ENCODE results near the gene TLNRD1. TPM values are rescaled to one million over a fixed set of nuclear protein-coding genes. Genes with fewer than 3 reads are reported as not detected.
"Not testable (repeated sequence)": the region's sequence is repeated elsewhere in the genome, so short reads cannot be mapped to it uniquely, and the experiment has no call there.

Gene TLNRD1
- total RNA-seq, 1 experiment from 2014 or later, result 19.3 TPM

GRCh38 chr15:80958818-80959495 is 41.8 kb upstream of the TLNRD1 start:
- no peak overlapping the region for H3K23ac ChIP-seq (ENCODE audit: insufficient read length, low read depth, low read length)
- peaks cover 30 to 42% of the 10 kb centered on the region in 2 experiments for H3K4me1 Mint-ChIP-seq
- no peak overlapping the region for H3K56ac ChIP-seq (ENCODE audit: insufficient read length, low read depth, low read length)
- H2BK120ac ChIP-seq (ENCODE audit: low read depth, low read length, poor library complexity, severe bottlenecking), result no peak overlapping the region
- peaks cover 6 to 31% (median 27%) of the 10 kb centered on the region in 3 experiments; a peak in 6 of 7 replicates for H3K36me3 Mint-ChIP-seq (ENCODE audit: insufficient read depth in 1 of 3, low read depth in 3 of 3)
- no peak overlapping the region for H3K9ac ChIP-seq (ENCODE audit: extremely low read depth, insufficient read length, low read length)
- no peaks in the 10 kb centered on the region for H3K27me3 Mint-ChIP-seq (ENCODE audit: low read depth)
- H3K27ac ChIP-seq (ENCODE audit: insufficient read length, low read depth, low read length), result no peak overlapping the region
- H3K9me3 ChIP-seq (ENCODE audit: control insufficient read depth, low read depth, low read length), result no peaks in the 10 kb centered on the region
- peaks cover 3% of the 10 kb centered on the region for H3K4me1 ChIP-seq (ENCODE audit: insufficient read depth, low read length)
- H3K23me2 ChIP-seq (ENCODE audit: insufficient read length, low read depth, low read length, poor library complexity, severe bottlenecking), result no peaks in the 10 kb centered on the region
- no peak for TF ChIP-seq CTCF (conservative IDR thresholded peaks at IDR 0.05)
- H4K20me1 ChIP-seq (ENCODE audit: control insufficient read depth, insufficient read depth, insufficient read length), result no peaks in the 10 kb centered on the region
- no peak overlapping the region for H2BK5ac ChIP-seq (ENCODE audit: insufficient read length, low read length)
- no peaks in the 10 kb centered on the region; a peak in 1 of 5 replicates for H3K9me3 Mint-ChIP-seq
- H2BK15ac ChIP-seq (ENCODE audit: low read depth, low read length), result no peak overlapping the region
- H3K18ac ChIP-seq (ENCODE audit: insufficient read length, low read depth, low read length), result no peak overlapping the region
- 0 out of 2 replicates have a peak, but pooled peaks cover 2% of the 10 kb centered on the region for H3K79me2 ChIP-seq (ENCODE audit: insufficient read depth, low read length)
- H3K27me3 ChIP-seq (ENCODE audit: insufficient read depth, low read length), result no peaks in the 10 kb centered on the region
- H3K79me1 ChIP-seq (ENCODE audit: insufficient read depth, low read depth, low read length, poor library complexity, severe bottlenecking), result no peaks in the 10 kb centered on the region
- H4K8ac ChIP-seq (replicated peaks; ENCODE audit: insufficient read length, low read depth, low read length), result no peak overlapping the region
- H2AK5ac ChIP-seq (ENCODE audit: insufficient read length, low read length), result no peak overlapping the region
- H2AFZ ChIP-seq (ENCODE audit: low read length), result no peak overlapping the region
- H3K4me3 Mint-ChIP-seq, result no peak overlapping the region
- no peak overlapping the region for H2BK12ac ChIP-seq (ENCODE audit: insufficient read length, low read depth, low read length)
- H3K27ac Mint-ChIP-seq, result peak overlapping the region in 1 of 3 experiments; percentile 34; a peak in 1 of 7 replicates
- H4K91ac ChIP-seq (ENCODE audit: insufficient read length, low read depth, low read length), result no peak overlapping the region
- H2BK20ac ChIP-seq (ENCODE audit: low read depth, low read length, poor library complexity, severe bottlenecking), result no peak overlapping the region
- DNase-seq, result no peak
- WGBS (ENCODE audit: extremely low coverage, insufficient read length, low lambda C conversion rate), result no CpG with 5 or more reads among the region's 9 CpGs
- H3K4me2 ChIP-seq (ENCODE audit: insufficient read depth, insufficient read length, low read length), result no peak overlapping the region
- H4K5ac ChIP-seq (ENCODE audit: insufficient read length, low read depth, low read length), result no peak overlapping the region
- H3K14ac ChIP-seq (ENCODE audit: insufficient read depth, low read length), result no peak overlapping the region; the same call in 1 of the 2 replicates
- H3T11ph ChIP-seq (ENCODE audit: low read length), result no peak overlapping the region
- H3K4ac ChIP-seq (ENCODE audit: low read depth, low read length), result no peak overlapping the region

GRCh38 chr15:80965454-80965853 is 35.3 kb upstream of the TLNRD1 start:
- not testable (repeated sequence) for H2AK5ac ChIP-seq (ENCODE audit: insufficient read length, low read length); H2BK120ac ChIP-seq (ENCODE audit: low read depth, low read length, poor library complexity, severe bottlenecking); H4K8ac ChIP-seq (replicated peaks; ENCODE audit: insufficient read length, low read depth, low read length); H3K4me3 Mint-ChIP-seq; H3K18ac ChIP-seq (ENCODE audit: insufficient read length, low read depth, low read length); H3K9ac ChIP-seq (ENCODE audit: extremely low read depth, insufficient read length, low read length); H4K5ac ChIP-seq (ENCODE audit: insufficient read length, low read depth, low read length); H2AFZ ChIP-seq (ENCODE audit: low read length); H2BK15ac ChIP-seq (ENCODE audit: low read depth, low read length); H3K27me3 ChIP-seq (ENCODE audit: insufficient read depth, low read length); H3K4ac ChIP-seq (ENCODE audit: low read depth, low read length); H3K79me2 ChIP-seq (ENCODE audit: insufficient read depth, low read length); H4K91ac ChIP-seq (ENCODE audit: insufficient read length, low read depth, low read length); H3K23ac ChIP-seq (ENCODE audit: insufficient read length, low read depth, low read length); H2BK20ac ChIP-seq (ENCODE audit: low read depth, low read length, poor library complexity, severe bottlenecking); H3K9me3 ChIP-seq (ENCODE audit: control insufficient read depth, low read depth, low read length); DNase-seq; H3K79me1 ChIP-seq (ENCODE audit: insufficient read depth, low read depth, low read length, poor library complexity, severe bottlenecking); H3K14ac ChIP-seq (ENCODE audit: insufficient read depth, low read length); H3K4me2 ChIP-seq (ENCODE audit: insufficient read depth, insufficient read length, low read length); H2BK5ac ChIP-seq (ENCODE audit: insufficient read length, low read length); H3K27ac Mint-ChIP-seq; H3T11ph ChIP-seq (ENCODE audit: low read length); H2BK12ac ChIP-seq (ENCODE audit: insufficient read length, low read depth, low read length); H3K23me2 ChIP-seq (ENCODE audit: insufficient read length, low read depth, low read length, poor library complexity, severe bottlenecking); H3K27ac ChIP-seq (ENCODE audit: insufficient read length, low read depth, low read length); H3K56ac ChIP-seq (ENCODE audit: insufficient read length, low read depth, low read length); H3K27me3 Mint-ChIP-seq (ENCODE audit: low read depth); H4K20me1 ChIP-seq (ENCODE audit: control insufficient read depth, insufficient read depth, insufficient read length)
- Mint-ChIP-seq H3K36me3 (ENCODE audit: insufficient read depth in 1 of 3, low read depth in 3 of 3) (peaks cover 21 to 41% (median 38%) of the 10 kb centered on the region in 3 experiments), H3K9me3 (peaks cover 10 to 16% of the 10 kb centered on the region in 2 experiments), H3K4me1 (peaks cover 31 to 38% of the 10 kb centered on the region in 2 experiments)
- H3K4me1 ChIP-seq (ENCODE audit: insufficient read depth, low read length), result peaks cover 12% of the 10 kb centered on the region
